ENCODE measurements around the gene CCDC187.

- TF ChIP-seq POLR2A (IDR thresholded peaks at IDR 0.05) = no peak
- no peak for TF ChIP-seq EP300 (IDR thresholded peaks at IDR 0.05)
- no peak for TF ChIP-seq CTCF (IDR thresholded peaks at IDR 0.05)
These were observed 6.7 kb downstream of the CCDC187 start for GRCh38 chr9:136297016-136297691.

Measured in tibial nerve (tissue), 4 donors.